Fibroblast of skin of right quadriceps (primary cell): ENCODE measurements around the gene FUT2.

Experiments
- DNase-seq: peaks from one replicate; pipeline ENCODE4 v3.0.0-alpha.2; 2013

Gene FUT2

GRCh38 chr19:48734625-48735024 is 38.9 kb downstream of the FUT2 start:
- no peak for DNase-seq

- DNase-seq = peak; percentile 23
Observed at GRCh38 chr19:48735031-48735615, 39.4 kb downstream of the FUT2 start.

GRCh38 chr19:48737360-48737998 is 41.7 kb downstream of the FUT2 start:
- no peak for DNase-seq

GRCh38 chr19:48738557-48739403 is 43.0 kb downstream of the FUT2 start:
- DNase-seq = peak; percentile 79

- no peak for DNase-seq
Observed at GRCh38 chr19:48739404-48740163, 43.8 kb downstream of the FUT2 start.

- no peak for DNase-seq
Observed at GRCh38 chr19:48740164-48740972, 44.6 kb downstream of the FUT2 start, which contains the start of gene RASIP1. TSS of gene RASIP1 (minus strand) at chr19:48740610. CDS start at chr19:48740282, 328 bp downstream.

GRCh38 chr19:48741129-48741999 is 45.6 kb downstream of the FUT2 start:
- DNase-seq = no peak

- no peak for DNase-seq
Observed at GRCh38 chr19:48742096-48742495, 46.3 kb downstream of the FUT2 start.

- peak; percentile 53 for DNase-seq
Observed at GRCh38 chr19:48745208-48745995, 49.6 kb downstream of the FUT2 start.

GRCh38 chr19:48746110-48746509 is 50.3 kb downstream of the FUT2 start:
- DNase-seq = no peak

- DNase-seq = peak; percentile 90
Observed at GRCh38 chr19:48746738-48747575, 51.2 kb downstream of the FUT2 start, which contains the start of gene IZUMO1. TSS of gene IZUMO1 (minus strand) at chr19:48746909. CDS start at chr19:48745859, 1,050 bp downstream.

GRCh38 chr19:48749571-48750198 is 53.9 kb downstream of the FUT2 start:
- DNase-seq = no peak

- DNase-seq = no peak
Observed at GRCh38 chr19:48750351-48750750, 54.6 kb downstream of the FUT2 start.

- DNase-seq = no peak
Observed at GRCh38 chr19:48750771-48751504, 55.2 kb downstream of the FUT2 start.

- DNase-seq = no peak
Observed at GRCh38 chr19:48751845-48752495, 56.2 kb downstream of the FUT2 start.

- no peak for DNase-seq
Observed at GRCh38 chr19:48752496-48753365, 57.0 kb downstream of the FUT2 start, which contains the start of gene FUT1. TSS of gene FUT1 (minus strand) at chr19:48752641. CDS start at chr19:48751281, 1,360 bp downstream.
